Femur (tissue), 1 donor: Measurements from ENCODE around the gene LRP5.
"Not testable (repeated sequence)": the region's sequence is repeated elsewhere in the genome, so short reads cannot be mapped to it uniquely, and the experiment has no call there.

Source experiments
- DNase-seq: peaks from one replicate; pipeline ENCODE4 v3.0.0-alpha.2; 2017

Gene LRP5

DNA sequence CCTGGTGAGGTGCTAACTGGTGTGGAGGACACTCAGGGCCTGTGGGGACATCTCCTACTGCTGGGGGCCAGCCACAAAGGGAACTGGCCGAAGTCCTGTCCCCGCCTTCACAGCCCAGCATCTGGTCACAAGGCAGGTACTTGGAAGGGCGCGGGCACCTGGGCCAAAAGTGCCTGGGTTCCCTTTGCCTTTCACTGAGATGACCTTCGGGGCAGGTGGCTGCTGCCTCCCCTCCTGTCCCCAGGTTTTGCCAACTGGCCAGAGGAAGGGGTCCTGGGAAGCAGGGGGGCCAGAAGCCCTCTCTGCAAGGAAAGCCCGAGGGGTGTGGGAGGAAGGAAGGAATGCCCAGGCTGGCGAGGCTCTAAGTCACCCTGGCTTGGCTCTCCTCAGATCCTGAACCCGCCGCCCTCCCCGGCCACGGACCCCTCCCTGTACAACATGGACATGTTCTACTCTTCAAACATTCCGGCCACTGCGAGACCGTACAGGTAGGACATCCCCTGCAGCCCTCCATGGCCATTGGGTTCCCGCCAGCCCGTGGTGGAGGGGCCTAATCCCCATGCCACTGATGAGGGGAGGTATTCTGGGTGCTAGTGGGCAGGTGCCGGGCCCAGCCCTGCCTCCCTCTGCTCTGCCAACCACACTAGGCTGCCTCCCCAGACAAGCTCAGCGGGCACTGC lies 133.8 kb downstream of the LRP5 start:
- DNase-seq: no peak

DNA sequence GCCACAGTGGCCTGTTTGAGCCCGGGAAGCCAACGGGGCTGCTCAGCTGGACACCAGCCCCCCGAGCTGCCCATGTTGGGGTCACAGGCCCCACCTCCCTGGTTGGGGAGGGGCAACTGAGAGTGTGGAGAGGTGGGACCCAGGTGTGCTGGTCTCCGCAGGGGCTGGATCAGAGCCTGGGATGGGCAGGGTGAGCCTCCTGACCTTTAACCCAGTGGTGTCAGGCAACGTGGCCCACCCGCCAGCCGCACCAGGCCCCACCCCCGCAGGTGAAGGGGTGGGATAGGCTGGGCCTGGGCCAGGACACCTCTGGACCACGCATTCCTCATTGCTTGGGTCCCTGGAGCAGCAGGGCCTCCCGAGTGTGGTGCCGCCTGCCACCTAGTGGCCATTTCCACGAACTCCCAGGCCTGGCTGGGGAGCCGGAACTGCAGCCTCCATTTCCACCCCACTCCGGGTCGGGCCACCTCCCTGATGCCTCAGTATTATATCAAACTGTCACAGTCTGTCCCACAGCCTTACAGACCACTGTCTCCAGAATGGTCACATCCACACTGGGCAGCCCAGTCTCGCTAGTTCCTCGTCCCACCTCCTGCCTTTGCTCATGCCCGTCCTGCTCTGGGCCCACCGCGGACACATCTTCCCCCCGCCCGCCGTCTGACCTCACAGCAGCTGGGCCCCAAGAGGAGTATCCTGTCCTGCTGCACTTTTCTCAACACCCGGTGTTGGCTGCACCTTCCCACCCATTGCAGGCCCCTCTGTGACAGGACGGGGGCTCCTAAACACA lies 134.8 kb downstream of the LRP5 start:
- DNase-seq: peak; percentile 81

DNA sequence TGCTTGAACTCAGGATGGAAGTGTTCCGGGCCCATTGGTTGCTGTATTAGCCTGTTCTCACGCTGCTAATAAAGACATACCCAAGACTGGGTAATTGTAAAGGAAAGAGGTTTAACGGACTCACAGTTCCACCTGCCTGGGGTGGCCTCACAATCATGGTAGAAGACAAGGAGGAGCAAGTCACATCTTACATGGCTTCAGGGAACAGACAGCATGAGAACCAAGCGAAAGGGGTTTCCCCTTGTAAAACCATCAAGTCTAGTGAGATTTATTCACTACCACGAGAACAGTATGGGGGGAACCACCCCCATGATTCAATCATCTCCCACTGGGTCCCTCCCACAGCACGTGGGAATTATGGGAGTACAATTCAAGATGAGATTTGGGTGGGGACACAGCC lies 135.5 kb downstream of the LRP5 start:
- not testable (repeated sequence) for DNase-seq

DNA sequence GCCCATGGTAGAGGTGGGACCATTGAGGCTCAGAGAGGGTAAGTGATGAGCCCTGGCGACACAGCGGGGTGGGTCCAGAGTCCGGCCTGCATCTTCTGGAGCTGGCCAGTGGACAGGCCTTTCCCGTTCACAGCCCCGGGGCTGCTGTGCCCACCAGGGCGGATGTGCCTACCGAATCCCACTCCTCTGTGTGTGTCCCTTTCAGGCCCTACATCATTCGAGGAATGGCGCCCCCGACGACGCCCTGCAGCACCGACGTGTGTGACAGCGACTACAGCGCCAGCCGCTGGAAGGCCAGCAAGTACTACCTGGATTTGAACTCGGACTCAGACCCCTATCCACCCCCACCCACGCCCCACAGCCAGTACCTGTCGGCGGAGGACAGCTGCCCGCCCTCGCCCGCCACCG lies 136.2 kb downstream of the LRP5 start:
- DNase-seq: no peak

DNA sequence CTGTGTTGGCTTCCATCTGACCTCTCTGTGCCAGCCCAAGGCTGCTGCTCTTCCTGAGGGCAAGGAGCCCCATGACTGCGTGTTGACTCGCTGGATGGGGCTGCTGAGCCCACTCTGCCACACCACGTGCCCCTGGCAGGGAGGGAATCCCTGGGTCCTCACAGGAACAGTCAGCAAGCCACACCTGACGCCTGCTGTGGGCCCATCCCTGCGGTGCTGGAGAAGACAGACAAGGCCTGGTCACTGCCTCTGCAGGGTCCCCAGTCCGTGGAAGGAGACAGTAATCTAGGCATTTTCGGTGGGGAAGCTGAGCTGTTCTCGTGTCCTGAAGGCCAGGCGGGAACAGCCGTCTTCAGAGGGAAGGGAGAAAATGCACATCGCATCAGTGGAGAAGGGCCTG lies 137.6 kb downstream of the LRP5 start:
- DNase-seq: no peak

DNA sequence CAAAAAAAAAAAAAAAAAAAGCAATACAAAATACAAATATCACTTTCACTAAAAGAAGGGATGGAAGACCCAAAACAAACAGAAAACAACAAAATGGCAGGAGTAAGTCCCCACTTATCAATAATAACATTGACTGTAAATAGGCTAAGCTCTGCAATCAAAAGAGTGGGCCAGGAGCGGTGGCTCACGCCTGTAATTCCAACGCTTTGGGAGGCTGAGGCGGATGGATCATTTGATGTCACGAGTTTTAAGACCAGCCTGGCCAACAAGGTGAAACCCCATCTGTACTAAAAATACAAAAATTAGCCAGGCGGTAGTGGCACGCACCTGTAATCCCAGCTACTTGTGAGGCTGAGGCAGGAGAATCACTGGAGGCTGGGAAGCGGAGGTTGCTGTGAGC lies 138.3 kb downstream of the LRP5 start:
- DNase-seq: no peak

DNA sequence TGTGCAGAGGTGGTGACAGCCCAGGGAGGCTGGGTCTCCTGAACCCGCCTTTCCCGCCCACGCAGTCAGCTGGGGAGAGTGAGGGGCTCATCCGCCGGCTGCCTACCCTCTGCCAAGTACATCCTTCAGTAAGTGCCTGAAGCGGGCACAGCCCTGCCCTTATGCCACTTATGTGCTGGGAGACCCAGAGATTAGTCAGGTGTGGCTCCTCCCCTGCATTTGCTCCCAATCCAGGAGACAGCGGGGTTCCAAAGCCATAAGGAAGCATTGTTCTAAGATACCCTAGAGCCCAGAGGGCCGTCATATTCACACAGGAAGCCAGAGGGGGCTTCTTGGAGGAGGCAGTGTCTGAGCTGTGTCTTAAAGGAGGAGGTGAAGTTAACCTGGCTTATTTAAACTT lies 142.4 kb downstream of the LRP5 start:
- DNase-seq: no peak

DNA sequence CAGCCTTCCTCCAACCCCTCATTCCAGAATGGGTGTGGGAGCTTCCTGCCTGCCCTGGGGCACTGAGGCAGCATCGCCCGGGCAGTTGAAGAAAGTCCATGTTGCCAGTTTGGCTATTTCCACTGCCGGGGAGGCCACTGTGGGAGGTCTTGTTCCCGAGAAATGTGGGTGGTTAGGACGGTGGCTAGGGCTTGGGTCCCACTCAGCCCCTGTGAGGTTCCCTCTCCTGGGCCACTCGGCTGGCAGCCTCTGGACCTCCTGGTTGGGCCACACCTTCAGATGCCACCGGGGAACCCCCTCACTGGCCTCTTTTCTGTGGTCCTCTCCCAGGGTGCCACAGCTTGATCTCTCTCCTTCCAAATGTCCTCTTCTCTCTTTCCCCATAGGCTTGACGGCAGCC lies 143.1 kb downstream of the LRP5 start:
- DNase-seq: no peak

DNA sequence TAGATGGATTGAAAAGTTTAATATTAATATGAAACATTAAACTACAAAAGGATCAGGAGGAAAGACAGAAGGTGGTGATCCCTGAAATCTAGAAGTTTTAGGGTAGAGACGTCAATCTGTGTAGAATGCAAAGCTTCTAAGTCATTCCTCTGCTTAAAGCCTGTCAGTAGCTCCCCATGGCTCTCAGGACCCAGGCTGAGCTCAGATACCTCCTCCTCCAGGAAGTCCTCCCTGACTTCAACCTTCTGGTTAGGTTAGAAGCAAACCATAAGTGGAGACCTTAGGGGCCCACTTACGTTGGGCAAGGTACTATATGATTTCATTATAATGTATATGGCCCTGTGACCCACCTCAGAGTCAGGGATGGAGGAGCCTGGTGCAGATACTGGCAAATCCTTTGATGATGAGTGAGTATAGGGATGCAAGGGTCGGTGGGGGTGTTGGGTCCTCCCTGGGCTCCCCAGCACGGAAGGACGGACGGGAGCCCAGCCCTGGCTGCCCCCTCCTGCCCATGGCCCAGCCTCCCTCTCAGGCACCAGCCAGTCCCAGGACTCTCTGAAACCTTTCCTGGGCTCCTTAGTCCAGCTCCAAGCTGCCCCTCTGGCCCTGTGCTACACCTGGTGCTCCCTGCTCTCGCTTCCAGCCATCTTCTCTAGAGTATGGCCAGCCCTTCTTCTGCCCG lies 145.0 kb downstream of the LRP5 start:
- no peak for DNase-seq

DNA sequence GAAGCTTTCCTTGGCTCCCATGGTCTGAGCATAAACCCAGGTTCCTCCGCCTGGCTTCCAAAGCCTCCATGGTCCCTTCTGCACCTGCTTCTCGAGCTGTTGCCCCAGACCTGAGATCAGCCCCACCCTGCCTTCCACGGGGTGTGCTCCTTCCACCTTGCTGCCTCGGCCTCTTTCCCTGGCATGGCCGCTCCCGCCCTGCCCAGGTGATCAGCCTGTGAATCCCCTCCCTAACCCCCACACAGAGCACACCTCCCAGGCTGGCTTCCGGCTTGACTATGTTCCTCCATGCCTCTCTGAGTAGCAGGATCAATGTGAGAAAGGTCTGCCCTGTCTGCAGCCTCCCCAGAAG lies 145.5 kb downstream of the LRP5 start:
- no peak for DNase-seq

DNA sequence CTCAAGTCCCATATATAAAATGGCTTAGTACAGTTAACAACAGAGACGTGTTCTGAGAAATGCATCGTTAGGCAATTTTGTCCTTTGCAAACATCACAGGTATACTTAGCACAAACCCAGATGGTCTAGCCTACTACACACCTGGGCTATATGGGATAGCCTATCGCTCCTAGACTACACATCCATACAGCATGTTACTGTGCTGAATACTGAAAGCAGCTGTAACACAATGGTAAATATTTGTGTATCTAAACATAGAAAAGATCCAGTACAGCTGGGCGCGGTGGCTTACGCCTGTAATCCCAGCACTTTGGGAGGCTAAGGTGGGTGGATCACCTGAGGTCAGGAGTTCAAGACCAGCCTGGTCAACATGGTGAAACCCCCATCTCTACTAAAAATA lies 145.9 kb downstream of the LRP5 start:
- not testable (repeated sequence) for DNase-seq

DNA sequence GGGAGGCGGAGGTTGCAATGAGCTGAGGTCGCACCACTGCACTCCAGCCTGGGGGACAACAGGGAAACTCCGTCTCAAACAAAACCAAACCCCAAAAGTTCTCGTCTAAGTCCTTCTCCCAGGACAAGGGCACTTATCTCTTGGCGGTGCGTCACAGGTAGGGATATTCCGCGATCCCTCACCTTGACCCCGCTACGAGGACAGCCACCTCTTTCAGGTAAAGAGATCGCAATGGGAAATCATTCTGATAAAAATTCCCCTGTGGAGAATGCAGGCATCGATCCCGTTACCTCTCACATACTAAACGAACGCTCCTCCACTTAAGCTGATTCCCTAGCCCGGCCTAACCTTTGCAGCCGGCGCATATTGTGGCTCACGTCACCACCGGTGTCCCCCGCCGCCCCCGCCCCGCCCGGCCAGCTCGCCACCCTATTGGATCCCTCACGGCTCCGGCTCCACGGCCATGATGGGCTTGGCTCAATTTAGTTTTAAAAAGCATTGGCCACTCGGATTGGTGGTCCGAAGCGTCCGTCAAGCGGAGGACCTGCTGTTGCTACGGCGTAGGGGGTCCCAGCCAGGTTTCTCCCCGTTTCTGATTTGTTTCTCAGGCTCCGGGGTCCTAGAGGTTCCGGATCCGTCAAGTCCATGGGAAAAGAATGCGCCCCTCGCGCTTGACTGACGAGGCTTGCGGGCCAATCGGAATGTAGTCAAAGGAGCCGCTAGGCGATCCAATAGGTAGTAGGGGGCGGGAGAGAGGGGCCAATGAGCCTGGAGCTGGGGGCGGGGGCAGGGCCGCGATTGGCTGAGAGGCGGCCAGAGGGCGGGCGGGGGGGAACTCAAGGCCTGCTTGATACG lies 147.7 kb downstream of the LRP5 start:
- peak; percentile 99 for DNase-seq

DNA sequence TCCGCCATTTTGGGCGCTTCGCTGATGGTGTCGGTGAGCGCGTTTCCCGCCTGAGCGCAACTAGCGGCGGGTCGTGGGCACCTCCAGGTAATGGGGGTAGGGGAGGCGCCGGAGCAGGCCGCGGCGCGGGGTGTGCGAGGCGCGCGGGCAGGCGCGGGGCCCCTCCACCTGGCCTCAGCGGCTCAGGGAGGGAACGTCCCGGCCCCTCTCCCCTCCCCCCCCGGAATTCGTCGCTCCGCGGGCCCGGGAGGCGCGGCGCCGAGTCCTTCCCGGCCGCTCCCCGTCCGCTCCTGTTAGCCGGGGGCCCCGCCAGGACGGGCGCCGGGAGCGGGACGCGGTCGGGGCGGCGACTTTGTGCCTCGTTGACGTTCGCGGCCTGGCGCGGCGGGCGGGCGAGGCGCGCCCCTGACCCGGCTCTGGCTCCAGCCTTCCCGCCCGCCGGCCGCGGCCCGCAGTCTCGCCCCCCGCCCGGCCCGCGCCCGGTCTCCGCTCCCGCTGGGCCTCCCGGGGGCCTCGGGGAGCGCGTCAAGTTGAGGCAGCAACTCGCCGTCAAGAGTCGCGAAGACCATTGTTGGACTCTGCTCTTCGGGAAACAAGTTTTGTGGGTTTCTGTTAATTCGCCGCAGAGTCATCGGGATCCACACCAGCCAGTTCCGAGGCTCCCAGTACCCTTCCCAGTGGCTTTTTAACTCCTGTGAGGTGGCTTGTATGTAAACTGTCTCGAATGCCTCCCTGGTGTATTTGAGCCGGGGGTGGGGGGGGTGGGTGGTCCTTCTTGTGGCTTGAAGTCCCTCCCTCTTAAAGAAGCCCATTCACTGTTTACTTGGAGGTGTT lies 148.6 kb downstream of the LRP5 start, which contains the start of gene PPP6R3:
TSS of gene PPP6R3 (plus strand) at position 12 of the 834 bp plus-strand sequence. CDS start 76,913 bp downstream, outside the sequence.
- DNase-seq: peak; percentile 60

DNA sequence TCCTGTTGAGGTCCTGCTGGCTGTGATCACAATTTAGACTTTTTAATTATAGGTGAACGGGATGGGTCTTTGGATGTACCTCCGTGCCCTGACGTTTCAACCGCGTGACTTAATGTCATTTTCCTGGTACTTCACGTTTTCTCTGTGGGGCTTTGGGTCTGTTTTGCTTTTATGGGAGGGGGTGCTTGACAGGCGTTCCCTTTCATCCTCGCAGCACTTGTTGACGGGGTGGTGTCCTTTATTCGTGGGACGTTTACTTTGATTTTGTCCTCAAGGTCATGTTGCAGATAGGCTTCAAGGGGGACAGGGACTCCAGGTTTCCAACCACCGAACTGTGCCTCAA lies 149.2 kb downstream of the LRP5 start:
- DNase-seq: no peak

DNA sequence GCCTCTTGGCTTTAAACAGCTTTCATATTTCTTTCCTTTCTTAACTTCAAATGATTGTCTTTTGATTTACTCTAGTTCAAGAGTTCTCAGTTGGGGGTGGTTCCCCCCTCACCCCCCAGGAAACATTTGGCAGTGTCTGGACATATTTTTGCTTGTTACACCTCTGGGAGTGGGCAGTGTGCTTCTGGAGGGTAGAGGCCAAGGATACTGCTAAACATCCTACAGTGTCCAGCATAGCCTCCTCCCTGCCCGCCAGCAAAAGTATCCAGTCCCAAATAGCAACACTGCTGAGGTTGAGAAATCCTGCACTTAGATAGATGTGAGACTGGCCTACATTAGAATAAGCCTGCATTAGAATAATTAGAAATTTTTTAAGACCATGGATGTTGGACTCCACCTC lies 151.3 kb downstream of the LRP5 start:
- no peak for DNase-seq

DNA sequence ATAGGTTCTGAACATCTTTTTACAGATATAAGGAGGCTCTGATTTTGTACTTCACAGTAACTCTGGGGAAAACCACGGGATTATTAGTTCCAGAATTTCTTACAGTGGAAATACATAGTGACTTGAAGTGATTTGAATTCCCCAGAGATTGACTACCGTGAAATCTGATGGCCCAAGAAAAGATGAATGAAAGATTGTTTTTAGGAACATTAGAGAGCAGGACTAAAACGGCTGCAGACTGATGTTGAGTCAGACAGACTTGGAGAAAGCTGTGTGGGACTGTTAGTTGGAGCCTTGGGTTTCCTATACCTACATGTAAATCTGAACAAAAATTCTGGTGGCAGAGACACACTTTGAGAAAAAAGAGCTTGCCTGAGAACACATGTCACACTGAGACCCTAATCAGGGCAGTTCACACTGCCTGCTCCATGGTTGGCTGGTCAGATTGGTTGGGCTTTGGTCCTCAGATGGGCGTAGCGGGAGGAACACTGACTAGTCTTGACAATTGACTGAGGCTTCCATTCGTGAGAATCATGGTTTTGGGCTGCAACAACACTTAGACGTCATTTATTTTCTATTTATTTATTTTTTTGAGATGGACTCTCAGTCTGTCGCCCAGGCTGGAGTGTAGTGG lies 154.9 kb downstream of the LRP5 start:
- no peak for DNase-seq

DNA sequence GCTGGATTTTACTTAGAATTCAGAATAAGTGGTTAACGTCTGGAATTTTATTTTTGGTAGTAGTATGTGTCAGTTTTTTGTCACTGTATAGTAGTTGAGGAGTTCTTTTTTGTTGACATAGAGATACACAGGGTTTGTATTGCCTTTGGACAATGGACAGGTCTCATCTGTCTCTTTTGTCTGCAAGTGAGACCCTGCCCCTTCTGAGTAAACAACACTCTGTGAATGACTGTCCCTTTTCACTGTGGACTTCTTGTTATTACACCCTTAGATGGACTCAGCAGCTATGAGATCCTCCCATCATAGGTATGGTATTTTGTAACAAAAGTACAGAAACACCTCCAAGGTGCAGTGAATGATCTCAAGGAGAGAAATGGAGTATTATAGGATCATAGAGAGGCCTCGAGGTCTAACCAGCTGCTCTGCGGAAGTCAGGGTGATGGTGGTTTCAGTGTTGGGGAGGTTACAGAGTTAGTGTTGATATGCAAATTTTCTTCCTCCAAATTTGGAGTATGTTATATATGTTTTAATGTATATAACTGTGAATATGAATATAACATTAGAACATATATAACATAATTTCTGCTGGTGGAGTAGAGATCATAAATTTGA lies 155.9 kb downstream of the LRP5 start:
- no peak for DNase-seq

DNA sequence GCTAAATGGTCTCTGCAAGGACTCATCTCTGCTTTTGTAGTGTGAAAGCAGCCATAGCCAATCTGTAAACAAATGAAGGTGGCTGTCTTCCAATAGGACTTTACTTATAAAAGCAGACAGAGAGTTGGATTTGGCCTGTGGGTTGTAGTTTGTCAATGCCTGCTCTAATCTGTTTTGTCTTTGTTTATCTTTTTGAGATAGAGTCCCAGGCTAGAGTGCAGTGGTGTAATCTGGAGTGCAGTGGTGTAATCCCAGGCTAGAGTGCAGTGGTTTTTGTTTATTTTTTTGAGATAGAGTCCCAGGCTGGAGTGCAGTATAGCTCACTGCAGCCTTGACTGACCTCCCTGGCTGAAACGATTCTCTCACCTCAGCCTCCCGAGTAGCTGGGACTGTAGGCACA lies 156.7 kb downstream of the LRP5 start:
- DNase-seq: no peak

DNA sequence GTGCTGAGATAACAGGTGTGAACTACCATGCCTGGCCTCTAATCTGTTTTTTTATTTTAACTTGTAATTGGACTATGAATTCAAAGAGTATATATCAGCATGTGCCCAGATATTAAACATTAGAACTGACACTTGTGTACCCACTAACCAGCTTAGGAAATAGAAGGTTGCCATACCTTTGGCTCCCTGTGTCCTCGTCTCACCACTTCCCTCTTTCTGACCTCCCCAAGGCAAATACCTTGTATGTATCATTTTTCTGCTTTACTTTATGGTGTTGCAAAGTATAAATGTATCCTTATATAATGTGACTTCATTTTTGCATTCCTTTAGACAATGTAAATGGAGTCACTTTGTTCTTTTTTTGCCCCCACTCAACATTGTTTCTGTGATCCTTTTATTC lies 157.3 kb downstream of the LRP5 start:
- DNase-seq: no peak

DNA sequence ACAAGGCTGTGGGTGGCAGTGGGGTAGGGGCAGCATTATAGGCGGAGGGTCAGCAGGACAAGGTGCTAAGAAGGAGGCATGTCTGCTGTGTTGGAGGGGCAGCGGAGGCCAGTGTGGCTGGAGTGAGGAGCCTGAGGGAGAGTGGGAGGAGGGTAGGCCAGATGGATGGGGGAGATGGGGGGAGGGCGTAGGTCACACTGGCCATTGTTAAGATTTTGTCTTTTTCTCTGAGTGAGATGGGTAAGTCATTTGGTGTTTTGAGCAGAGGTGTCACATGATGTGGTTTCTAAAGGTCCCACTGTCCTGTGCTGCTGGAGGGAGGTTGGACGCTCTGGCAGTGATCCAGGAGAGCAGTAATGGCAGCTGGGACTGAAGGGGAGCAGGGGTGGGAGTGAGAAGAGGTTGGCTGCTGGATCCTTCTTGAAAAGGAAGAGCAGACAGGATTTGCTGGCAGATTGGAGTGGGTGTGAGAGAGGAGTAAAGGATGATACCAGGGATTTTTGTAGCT lies 158.0 kb downstream of the LRP5 start:
- no peak for DNase-seq
